HepG2 (cell line): ENCODE data around the gene PTGS2. TPM values are rescaled to one million over a fixed set of nuclear protein-coding genes. Genes with fewer than 3 reads are reported as not detected.

Source experiments
- polyA plus RNA-seq, 8 experiments: library from polyadenylated mRNA; depleted of rRNA in 3 of 8; stranded (reverse) in 7 of 8; unstranded in 1 of 8; fragments of >200 nt; fragmentation: Illumina TruSeq in 4 of 8; extraction: Trizol in 4 of 8; gene quantifications; 2 replicates each; pipeline versions ENCODE4 v1.2.1 to v1.2.3, GENCODE V29; 2011 to 2016; ENCODE audit warnings: low read depth in 4 of 8, missing spikeins in 1 of 8, mixed read lengths in 1 of 8; ENCODE audit not compliant: insufficient read depth in 1 of 8
- total RNA-seq, 5 experiments: library from RNA; depleted of rRNA; stranded (reverse); fragments of >200 nt; fragmentation: Illumina TruSeq; extraction: Trizol; gene quantifications; 2 replicates each; pipeline ENCODE4 v1.2.3, GENCODE V29; 2016; ENCODE audit warnings: low read depth in 1 of 5

The PTGS2 gene
- total and polyA plus RNA-seq, 2 of the 13 experiments (the other 11 are each of a cell fraction or from before 2014, with no cell fraction given), result not detected

Other genes with a start within 250 kb of the PTGS2 start
- not detected in 2 replicates for gene PDC, start 219.3 kb downstream of the PTGS2 start, total RNA-seq (2016; rRNA removed; fragmentation: Illumina TruSeq; extraction: Trizol)
- gene PDC, start 219.3 kb downstream of the PTGS2 start, polyA plus RNA-seq (2011; rRNA removed), result not detected in 2 replicates
- not detected in 2 replicates for gene PLA2G4A, start 148.5 kb upstream of the PTGS2 start, total RNA-seq (2016; rRNA removed; fragmentation: Illumina TruSeq; extraction: Trizol)
- not detected in 2 replicates for gene PLA2G4A, start 148.5 kb upstream of the PTGS2 start, polyA plus RNA-seq (2011; rRNA removed)